Hepatocyte (in vitro differentiated cells): ENCODE results near the gene ARID2.

Experiments used
- CTCF ChIP-seq: fragments of 200-600 bp; sonication (generic); IDR thresholded peaks from 2 replicates; pipeline ENCODE4 v1.5.1; 2016; ENCODE audit warnings: antibody characterized with exemption, mild to moderate bottlenecking; ENCODE audit not compliant: poor library complexity
- EZH2 ChIP-seq: fragments of 200-600 bp; sonication (generic); IDR thresholded peaks from 2 replicates; pipeline ENCODE4 v1.6.1; 2016; ENCODE audit warnings: antibody characterized with exemption, mild to moderate bottlenecking, borderline replicate concordance
- EZH2phosphoT487 ChIP-seq: fragments of 200-600 bp; sonication (generic); IDR thresholded peaks from one replicate; pipeline ENCODE4 v1.6.1; 2018; ENCODE audit warnings: antibody characterized with exemption, mild to moderate bottlenecking, low read depth, moderate library complexity; ENCODE audit not compliant: unreplicated experiment, severe bottlenecking

- TF ChIP-seq CTCF (no peak), EZH2 (no peak), EZH2phosphoT487 (no peak)
Measured at GRCh38 chr12:45695606-45696005, 33.9 kb upstream of the ARID2 start.
